Amniotic stem cell (primary cell): ENCODE measurements around the gene OSBP2.

Experiments
- DNase-seq: peaks from one replicate; lab custom pipeline; 2025; lab: John Stamatoyannopoulos, UW

Gene OSBP2

DNA sequence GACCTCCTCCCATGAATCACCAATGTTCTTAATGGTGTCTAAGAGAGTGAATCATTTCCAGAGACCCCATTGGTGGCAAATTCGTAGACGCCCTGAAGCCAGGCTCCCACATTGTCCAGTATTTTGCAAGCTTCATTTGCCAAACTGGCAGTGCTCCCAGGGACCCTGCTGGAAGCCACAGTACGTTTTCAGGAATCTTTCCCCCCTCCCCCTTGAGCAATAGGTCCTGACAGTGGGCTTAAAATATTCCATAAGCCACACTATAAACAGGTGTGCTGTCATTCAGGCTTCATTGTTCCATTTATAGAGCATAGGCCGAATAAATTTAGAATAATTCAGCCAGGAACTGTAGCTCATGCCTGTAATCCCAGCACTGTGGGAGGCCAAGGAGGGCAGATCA lies 148.6 kb downstream of the OSBP2 start:
- no peak for DNase-seq

GRCh38 chr22:30847583-30847982 lies 152.9 kb downstream of the OSBP2 start:
- no peak for DNase-seq

GRCh38 chr22:30855266-30855665 lies 160.6 kb downstream of the OSBP2 start:
- DNase-seq: no peak

GRCh38 chr22:30855677-30856518 lies 161.2 kb downstream of the OSBP2 start:
- no peak for DNase-seq

DNA sequence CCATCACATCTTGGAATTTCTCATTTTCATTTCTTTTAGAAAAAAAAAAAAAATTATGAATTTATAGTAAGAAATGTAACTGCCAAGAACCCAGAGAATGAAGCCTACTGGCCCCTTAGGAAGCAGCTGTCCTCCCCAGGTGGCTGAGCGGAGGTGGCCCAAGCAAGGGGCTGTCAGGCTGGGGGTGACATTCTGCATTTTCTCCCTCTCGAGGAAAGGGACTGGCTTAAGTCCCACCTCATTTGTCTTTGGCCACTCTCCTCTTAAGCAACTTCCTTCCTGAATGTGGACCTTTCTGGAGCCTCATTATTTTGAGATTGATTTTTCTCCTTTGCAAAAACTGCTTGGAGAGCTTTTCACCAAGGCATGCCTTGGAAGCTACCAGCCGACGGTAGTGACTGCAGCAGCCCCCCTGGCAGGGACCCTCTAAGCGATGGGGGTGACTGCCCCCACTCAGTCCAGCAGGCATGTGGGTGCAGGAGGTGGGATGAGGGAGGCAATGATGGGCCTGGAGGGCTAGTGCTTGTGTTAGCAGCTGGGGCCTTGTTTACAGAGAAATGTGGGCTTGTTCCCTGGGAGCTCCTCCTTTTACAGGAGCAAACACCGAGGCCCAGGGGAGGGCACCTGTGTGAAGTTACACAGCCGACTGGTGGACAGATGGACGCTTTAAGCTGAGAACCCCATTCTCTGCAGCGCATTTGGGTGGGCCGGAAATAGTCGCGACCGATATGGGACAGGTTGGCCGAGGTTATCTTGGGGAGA lies 162.2 kb downstream of the OSBP2 start:
- DNase-seq: no peak

GRCh38 chr22:30857791-30858190 lies 163.1 kb downstream of the OSBP2 start:
- DNase-seq: no peak

DNA sequence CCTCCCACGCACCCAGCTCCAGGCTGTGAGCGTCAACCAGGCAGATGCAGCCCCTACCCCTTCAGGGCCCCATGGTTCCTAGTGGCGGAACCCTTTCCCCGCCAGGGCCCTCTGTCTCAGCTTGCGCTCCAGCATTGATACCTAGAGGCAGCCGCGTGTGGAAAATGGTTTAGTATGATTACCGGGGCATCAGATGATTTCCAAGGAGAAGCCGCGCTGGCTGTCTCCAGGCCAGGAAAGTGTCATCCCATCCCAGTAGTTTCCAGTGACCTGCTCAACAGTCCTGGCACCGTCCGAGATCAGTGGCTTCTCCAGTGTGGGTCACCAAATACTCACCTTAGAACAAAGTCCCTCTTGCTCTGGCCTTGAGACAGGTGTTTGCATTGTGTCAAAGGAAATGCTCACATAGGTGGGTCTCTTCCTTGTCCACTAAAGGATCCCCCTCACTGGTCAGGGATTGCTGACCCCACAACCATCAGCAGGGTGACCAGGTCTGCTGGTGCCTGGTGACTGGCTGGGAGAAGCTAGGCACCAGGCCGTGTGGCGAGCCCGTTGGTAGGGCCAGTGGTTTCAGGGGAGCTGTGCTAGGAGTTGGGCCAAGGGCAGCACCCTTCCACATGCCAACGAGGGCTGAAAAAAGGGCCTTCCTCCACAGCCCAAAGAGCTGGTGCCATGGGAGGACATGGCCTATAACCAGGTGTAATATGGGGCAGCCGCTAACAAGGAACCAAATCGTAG lies 164.5 kb downstream of the OSBP2 start:
- no peak for DNase-seq

GRCh38 chr22:30859714-30860095 lies 165.0 kb downstream of the OSBP2 start:
- DNase-seq: no peak

DNA sequence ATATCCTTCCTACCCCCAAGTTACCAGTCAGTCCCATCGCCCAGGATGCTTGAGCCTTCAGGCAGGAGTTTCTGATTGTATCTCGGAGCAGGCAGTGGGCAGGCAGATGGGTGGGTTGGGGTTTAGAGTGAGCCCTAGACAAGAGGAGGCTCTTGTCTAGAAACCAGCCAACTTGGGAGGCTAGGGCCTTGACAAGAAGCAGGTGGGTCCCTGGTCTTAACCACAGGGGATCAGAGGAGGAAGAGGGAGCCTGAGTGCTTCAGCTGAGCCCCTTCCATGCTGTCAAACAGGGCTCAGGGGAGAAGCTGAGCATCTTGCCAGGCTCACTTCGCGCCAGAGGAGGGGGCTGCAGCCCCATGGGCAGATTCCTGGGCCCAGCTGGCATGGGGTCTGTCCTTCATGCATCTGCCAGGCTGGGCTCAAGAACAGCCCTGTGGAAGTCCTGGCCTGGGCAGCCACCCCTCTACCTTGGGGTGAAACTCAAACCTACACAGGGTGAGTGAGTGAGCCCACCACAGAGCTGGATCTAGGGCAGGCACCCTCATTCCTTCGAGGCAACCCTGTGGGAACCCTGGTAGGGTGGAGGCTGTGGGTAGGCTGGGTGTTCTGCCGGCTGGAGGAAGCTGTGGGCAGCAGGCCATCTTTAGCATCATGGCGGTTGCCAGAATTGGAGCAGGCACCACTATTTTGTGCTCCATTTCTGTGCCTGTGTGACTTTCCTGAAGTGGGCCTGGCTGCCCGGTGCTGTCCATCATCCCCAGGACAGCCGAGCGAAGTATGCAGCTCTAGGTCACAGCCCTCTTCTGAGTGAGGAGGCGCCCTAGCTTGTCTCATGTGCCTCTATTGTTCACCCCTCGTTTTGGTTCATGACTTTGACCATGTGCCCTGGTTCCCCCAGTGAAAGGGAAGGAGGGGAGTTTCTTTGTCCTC lies 165.8 kb downstream of the OSBP2 start:
- no peak for DNase-seq

- no peak for DNase-seq
Observed at GRCh38 chr22:30861131-30861530, 166.5 kb downstream of the OSBP2 start.

DNA sequence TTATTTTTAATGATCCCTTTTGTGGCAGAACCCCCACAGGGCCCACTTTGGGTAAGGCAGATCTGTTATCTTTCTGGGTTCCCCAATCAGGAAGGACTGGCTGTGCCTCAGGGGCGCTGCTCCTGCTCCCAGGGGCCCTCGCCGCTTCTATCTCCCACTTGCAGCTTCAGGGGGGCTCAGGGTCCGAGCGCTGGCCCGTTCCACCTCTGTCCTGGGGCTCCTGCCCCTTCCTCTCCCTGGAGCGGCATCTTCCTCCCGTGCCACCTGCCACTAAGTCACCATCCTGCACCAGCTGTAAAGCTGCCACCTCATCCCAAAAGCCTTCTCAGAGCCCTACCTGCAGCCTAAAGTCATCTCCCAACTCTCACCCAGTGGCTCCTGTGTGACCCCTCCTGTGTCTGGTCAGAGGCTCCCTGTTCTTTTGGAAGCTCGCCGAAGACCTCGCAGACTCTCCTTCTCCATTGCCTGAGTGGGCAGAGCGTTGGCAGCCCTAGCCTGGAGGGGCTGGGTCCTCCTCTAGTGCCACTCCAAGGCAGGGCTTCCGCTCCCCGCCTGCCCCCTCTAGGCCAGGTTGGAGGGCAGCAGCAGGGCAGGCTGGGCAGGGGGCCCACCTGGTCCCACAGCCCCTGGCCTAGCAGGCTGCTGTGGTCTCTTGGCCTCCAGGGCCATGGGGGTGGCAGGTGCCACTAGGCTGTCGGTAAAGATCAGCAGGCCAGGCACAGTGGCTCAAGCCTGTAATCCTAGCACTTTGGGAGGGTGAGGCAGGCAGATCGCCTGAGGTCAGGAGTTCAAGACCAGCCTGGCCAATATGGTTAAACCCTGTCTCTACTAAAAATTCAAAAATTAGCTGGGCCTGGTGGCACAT lies 167.2 kb downstream of the OSBP2 start:
- no peak for DNase-seq

GRCh38 chr22:30863081-30863833 lies 168.6 kb downstream of the OSBP2 start:
- no peak for DNase-seq

DNA sequence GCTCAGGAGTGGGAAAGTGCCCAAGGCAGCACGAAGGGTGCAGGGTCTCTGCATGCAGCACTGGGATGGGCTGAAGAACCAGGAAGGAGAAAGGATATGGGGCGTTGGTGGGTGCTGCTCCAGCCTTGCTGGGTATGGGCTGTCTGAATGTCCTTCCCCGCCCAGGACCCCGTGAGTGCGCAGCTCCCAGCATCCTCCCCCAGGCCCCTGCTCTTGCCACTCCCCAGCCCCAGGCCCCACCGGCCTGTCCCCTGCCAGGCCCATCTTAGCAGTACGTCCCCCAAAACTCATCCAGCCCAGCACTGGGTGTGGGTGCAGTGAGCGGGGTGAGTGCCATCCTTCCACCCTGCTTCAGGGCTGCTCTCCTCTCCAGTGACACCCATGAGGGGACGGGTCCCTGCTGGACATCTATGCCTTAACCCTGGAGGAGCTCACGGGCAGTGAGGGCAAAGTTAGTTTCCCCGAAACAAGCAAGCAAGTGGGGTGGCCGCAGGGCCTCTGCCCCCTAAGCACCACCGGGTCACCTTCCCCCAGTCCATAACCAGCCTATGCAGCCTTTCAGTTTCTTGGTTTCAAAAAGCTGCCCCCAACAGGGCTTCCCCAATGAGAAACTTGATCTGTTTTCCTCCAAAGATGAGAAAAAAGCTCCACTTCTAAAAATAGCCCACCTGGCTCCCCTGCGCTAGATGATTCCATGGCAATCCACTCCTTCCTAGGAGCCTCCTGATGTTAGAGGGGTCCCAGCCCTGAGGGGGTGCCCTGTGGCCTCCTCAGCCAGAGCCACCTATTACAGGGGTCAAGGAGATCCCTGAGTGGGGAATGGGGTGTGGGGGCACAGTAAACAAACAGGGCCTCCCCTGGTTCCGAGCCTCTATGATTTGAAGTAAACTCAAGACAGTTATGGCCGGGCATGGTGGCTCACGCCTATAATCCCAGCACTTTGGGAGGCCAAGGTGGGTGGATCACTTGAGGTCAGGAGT lies 170.1 kb downstream of the OSBP2 start:
- no peak for DNase-seq

DNA sequence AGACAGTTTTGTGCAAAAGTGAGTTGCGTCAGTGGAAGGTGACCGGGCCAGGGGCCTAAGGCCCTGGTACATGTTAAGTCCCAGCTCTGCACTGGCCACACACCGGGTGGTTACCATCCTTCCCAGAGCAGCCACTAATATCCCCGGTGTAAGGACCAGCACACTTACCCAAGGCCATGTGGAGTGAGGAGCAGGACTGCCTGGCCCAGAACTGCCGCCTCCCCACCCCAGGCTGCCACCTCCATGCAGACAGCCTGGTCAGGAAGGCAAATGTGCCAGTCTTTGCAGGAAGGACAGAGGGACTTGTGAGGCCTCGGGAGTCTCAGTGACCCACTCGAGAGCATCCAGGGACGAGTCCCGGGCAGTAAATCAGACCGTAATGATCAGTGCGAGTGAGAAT lies 171.0 kb downstream of the OSBP2 start:
- DNase-seq: no peak

- no peak for DNase-seq
Observed at GRCh38 chr22:30866216-30866615, 171.5 kb downstream of the OSBP2 start.

DNA sequence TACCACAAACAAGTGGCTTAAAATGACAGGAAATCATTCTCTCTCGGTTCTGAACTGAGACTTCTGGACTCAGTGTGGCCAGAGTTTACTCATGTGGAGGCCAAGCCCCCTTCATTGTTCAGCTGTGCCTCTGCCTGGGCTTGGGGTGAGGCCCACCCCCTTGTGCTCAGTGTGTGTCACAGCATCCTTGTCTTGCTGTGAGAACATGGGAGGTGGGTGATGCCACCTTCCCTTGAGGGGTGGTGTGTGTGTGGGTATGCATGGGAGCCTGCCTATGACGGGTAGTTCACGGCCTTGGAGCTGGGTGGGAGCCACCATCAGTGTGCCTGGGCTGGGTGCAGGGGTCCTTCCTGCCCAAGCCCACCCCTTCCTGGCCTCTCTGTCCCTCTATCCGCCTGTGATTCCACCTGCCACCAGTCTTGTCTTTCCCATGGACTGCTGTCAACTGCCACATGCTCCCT lies 172.2 kb downstream of the OSBP2 start:
- no peak for DNase-seq

GRCh38 chr22:30867746-30868662 lies 173.3 kb downstream of the OSBP2 start:
- no peak for DNase-seq
